A549 (cell line): ENCODE data around the gene MAPT. TPM values are rescaled to one million over a fixed set of nuclear protein-coding genes. Genes with fewer than 3 reads are reported as not detected.
"Not testable (repeated sequence)": the region's sequence is repeated elsewhere in the genome, so short reads cannot be mapped to it uniquely, and the experiment has no call there.

ENCODE experiments used
- ATAC-seq, 2 experiments: fragments of 200-7000 bp in 1 of 2; fragments of >200 bp in 1 of 2; cut with Nextera tagmentation in 1 of 2; cut with Tn5 transposase in 1 of 2; 3 replicates each; pipeline versions ENCODE4 v1.8.0 to v1.9.1; 2018 to 2020; ENCODE audit warnings: mild to moderate bottlenecking in 1 of 2, moderate library complexity in 1 of 2
- CTCF ChIA-PET: fragments of 300-600 bp; sonication (Branson Sonifier 250); formaldehyde crosslinking; extraction: SDS; loops from one replicate; lab custom pipeline; 2021; ENCODE audit warnings: antibody characterized with exemption, inconsistent platforms; lab: Yijun Ruan, JAX
- POLR2A ChIA-PET: fragments of 350-600 bp; formaldehyde crosslinking; extraction: SDS; loops from one replicate; lab custom pipeline; 2021; ENCODE audit warnings: antibody characterized with exemption, inconsistent platforms; lab: Yijun Ruan, JAX
- DNase-seq, 2 experiments: peaks; one replicate each; pipeline versions ENCODE4 v3.0.0 to v3.0.0-alpha.2; 2011 to 2016; ENCODE audit warnings: low read depth in 1 of 2, low spot score in 1 of 2
- FAIRE-seq: peaks from 2 replicates; lab custom pipeline; 2011; peaks lifted over from hg19 to GRCh38; lab: Jason Lieb, UNC
- H3K27ac ChIP-seq, 2 experiments: fragments of >200 bp; sonication (Bioruptor Twin); formaldehyde crosslinking; 3 replicates each; pipeline ENCODE4 v1.5.1; 2016 to 2017
- H3K4me1 ChIP-seq: fragments of >200 bp; sonication (Bioruptor Twin); formaldehyde crosslinking; 3 replicates; pipeline ENCODE4 v1.6.1; 2016
- H3K4me2 ChIP-seq: fragments of >200 bp; sonication (Bioruptor Twin); formaldehyde crosslinking; 3 replicates; pipeline ENCODE4 v1.6.1; 2016
- H3K4me3 ChIP-seq: fragments of >200 bp; sonication (Bioruptor Twin); formaldehyde crosslinking; 3 replicates; pipeline ENCODE4 v1.5.1; 2016
- H3K9me3 ChIP-seq: fragments of >200 bp; sonication (Bioruptor Twin); formaldehyde crosslinking; 3 replicates; pipeline ENCODE4 v1.6.1; 2016
- CBX2 ChIP-seq: fragments of 200-600 bp; sonication (generic); IDR thresholded peaks from 2 replicates; pipeline ENCODE4 v1.6.1; 2016; ENCODE audit warnings: low read depth, mild to moderate bottlenecking, borderline replicate concordance
- CEBPB ChIP-seq, 2 experiments: fragments of >200 bp in 1 of 2; sonication (Bioruptor Twin) in 1 of 2; formaldehyde crosslinking in 1 of 2; IDR thresholded peaks; 2 replicates each; pipeline ENCODE4 v1.6.1; 2012 to 2016
- CHD2 ChIP-seq: fragments of 150-350 bp; IDR thresholded peaks from 2 replicates; pipeline ENCODE4 v1.6.1; 2014; ENCODE audit warnings: low read length; ENCODE audit not compliant: partially characterized antibody
- EHF ChIP-seq: fragments of 250-450 bp; sonication (Bioruptor Pico); IDR thresholded peaks from 2 replicates; pipeline ENCODE4 v1.5.0; 2020; ENCODE audit warnings: mild to moderate bottlenecking
- EP300 ChIP-seq, 2 experiments: fragments of >200 bp; sonication (Bioruptor Twin); formaldehyde crosslinking; IDR thresholded peaks; 2 replicates in 1 of 2; 3 replicates in 1 of 2; pipeline ENCODE4 v1.6.1; 2016 to 2017
- FOXS1 ChIP-seq: fragments of 250-450 bp; sonication (Bioruptor Pico); IDR thresholded peaks from 2 replicates; pipeline ENCODE4 v1.5.0; 2020; ENCODE audit warnings: mild to moderate bottlenecking, moderate library complexity
- HEYL ChIP-seq: fragments of 250-450 bp; sonication (Bioruptor Pico); IDR thresholded peaks from 2 replicates; pipeline ENCODE4 v1.8.0; 2021; ENCODE audit warnings: mild to moderate bottlenecking, moderate library complexity
- HOXB5 ChIP-seq: fragments of 250-450 bp; sonication (Bioruptor Pico); IDR thresholded peaks from 2 replicates; pipeline ENCODE4 v1.5.0; 2020; ENCODE audit warnings: mild to moderate bottlenecking, moderate library complexity
- JUN ChIP-seq, 2 experiments: fragments of >200 bp; sonication (Bioruptor Twin); formaldehyde crosslinking; IDR thresholded peaks; 2 replicates in 1 of 2; 3 replicates in 1 of 2; pipeline ENCODE4 v1.6.1; 2016 to 2017
- KDM1A ChIP-seq: fragments of 200-600 bp; sonication (generic); IDR thresholded peaks from 2 replicates; pipeline ENCODE4 v1.6.1; 2016; ENCODE audit warnings: low read depth, mild to moderate bottlenecking
- MAZ ChIP-seq: fragments of 150-350 bp; IDR thresholded peaks from 2 replicates; pipeline ENCODE4 v1.6.1; 2014; ENCODE audit warnings: antibody characterized with exemption, low read depth, low read length, borderline replicate concordance
- NPAS2 ChIP-seq: fragments of 250-450 bp; sonication (Bioruptor Pico); IDR thresholded peaks from 2 replicates; pipeline ENCODE4 v1.8.0; 2022; ENCODE audit warnings: mild to moderate bottlenecking, moderate library complexity, borderline replicate concordance
- PHF8 ChIP-seq: fragments of 200-600 bp; sonication (generic); IDR thresholded peaks from 2 replicates; pipeline ENCODE4 v1.6.1; 2016; ENCODE audit warnings: low read depth, mild to moderate bottlenecking, antibody characterized with exemption, moderate library complexity, borderline replicate concordance
- POLR2AphosphoS2 ChIP-seq: conservative IDR thresholded peaks from 2 replicates; pipeline ENCODE4 v1.6.1; 2012; ENCODE audit warnings: low read length, improper control_type of control experiment, inconsistent platforms
- RCOR1 ChIP-seq: fragments of 150-350 bp; IDR thresholded peaks from 2 replicates; pipeline ENCODE4 v1.6.1; 2014; ENCODE audit warnings: antibody characterized with exemption, low read length, low read depth
- RFX5 ChIP-seq: fragments of 450-650 bp; IDR thresholded peaks from 2 replicates; pipeline ENCODE4 v1.7.1; 2014; ENCODE audit warnings: antibody characterized with exemption, mild to moderate bottlenecking, moderate library complexity
- RNF2 ChIP-seq: fragments of 200-600 bp; sonication (generic); IDR thresholded peaks from 2 replicates; pipeline ENCODE4 v1.6.1; 2016; ENCODE audit warnings: low read depth, mild to moderate bottlenecking, antibody characterized with exemption, moderate library complexity, borderline replicate concordance
- SMC3 ChIP-seq: fragments of >200 bp; sonication (Bioruptor Twin); formaldehyde crosslinking; IDR thresholded peaks from 3 replicates; pipeline ENCODE4 v1.6.1; 2018; ENCODE audit warnings: inconsistent platforms
- WGBS: methylation state at CpG from one replicate; pipeline ENCODE4 v1.1.6; 2017; ENCODE audit errors: missing lambda C conversion rate; 5-methylcytosine and 5-hydroxymethylcytosine counted together
- polyA plus RNA-seq, 4 experiments: library from polyadenylated mRNA; depleted of rRNA in 3 of 4; stranded (reverse); fragments of >200 nt; fragmentation: RNase III in 1 of 4; extraction: RNeasy Plus Mini Kit Qiagen cat#74134 plus additional on column Dnase treatment in 1 of 4; gene quantifications; 2 replicates in 3 of 4; 3 replicates in 1 of 4; pipeline ENCODE4 v1.2.3, GENCODE V29; 2011 to 2017
- TF ChIP-seq, protein P1 (sequence below): IDR thresholded peaks from 2 replicates; pipeline ENCODE4 v1.6.1; 2012
- TF ChIP-seq, protein P2 (sequence below): fragments of >200 bp; sonication (Bioruptor Twin); formaldehyde crosslinking; IDR thresholded peaks from 3 replicates; pipeline ENCODE4 v1.6.1; 2016
- TF ChIP-seq, protein P3 (sequence below): IDR thresholded peaks from 2 replicates; pipeline ENCODE4 v1.6.1; 2012
- TF ChIP-seq, protein P4 (sequence below): fragments of >200 bp; sonication (Bioruptor Twin); formaldehyde crosslinking; IDR thresholded peaks from 3 replicates; pipeline ENCODE4 v1.5.1; 2016
- TF ChIP-seq, protein P5 (sequence below): fragments of >200 bp; sonication (Bioruptor Twin); formaldehyde crosslinking; IDR thresholded peaks from 2 replicates; pipeline ENCODE4 v1.6.1; 2016
- TF ChIP-seq, protein P6 (sequence below): fragments of 450-650 bp; IDR thresholded peaks from 2 replicates; pipeline ENCODE4 v1.6.1; 2014; ENCODE audit warnings: antibody characterized with exemption

MAPT gene
- polyA plus RNA-seq, 2 of the 4 experiments (the other 2 are of a cell fraction): 1.2 to 1.6 TPM

DNA sequence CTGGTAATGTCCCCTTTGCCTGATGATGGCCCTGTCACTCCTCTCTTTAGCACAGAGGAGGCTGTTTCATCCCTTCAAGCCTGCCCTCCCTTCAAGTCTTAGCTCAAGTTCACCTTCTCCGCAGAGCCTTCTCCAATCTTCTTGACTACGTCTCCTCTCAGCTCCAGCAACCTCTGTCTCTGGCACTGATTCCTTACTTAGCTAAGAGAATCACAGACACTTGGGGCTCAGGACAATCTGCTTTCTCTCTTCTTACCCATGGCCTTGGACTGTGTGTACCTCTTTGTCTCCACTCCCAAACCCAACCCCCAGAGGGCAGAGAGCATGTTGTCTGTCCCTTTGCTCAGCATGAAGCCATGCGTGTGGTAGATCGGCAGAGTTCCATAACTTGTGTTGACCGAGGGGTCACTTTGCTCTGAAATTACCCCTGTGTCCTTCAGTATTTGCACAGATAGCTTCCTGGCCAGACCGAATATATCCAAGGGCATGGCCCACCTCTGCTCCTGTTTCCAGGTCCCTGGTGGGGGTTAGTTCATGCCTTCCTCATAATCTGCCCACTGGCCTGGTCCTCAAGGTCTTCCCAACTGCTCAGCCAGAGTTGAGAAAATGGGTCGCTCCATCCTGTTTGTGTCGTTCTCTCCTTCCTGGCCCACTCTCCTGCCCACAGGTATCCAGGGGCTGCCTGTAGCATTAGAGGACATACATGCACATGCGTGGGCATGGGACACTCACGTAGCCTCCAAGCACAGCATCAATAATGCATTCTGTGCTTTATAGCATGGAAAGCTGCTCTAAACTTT lies 41.6 kb downstream of the MAPT start:
- DNase-seq: no peak
- CTCF ChIA-PET: interaction anchor here (1.0 to 9.9 kb wide), 5 partner anchors 12 to 539 kb away, joined by 3 to 89 read pairs (median 3); no protein-coding TSS in a partner anchor
- no peaks in the 10 kb centered on the region for H3K4me1 ChIP-seq
- ATAC-seq: no peak; a peak in 3 of 6 replicates
- no peak overlapping the region for H3K4me2 ChIP-seq
- H3K27ac ChIP-seq: no peak overlapping the region
- H3K9me3 ChIP-seq: no peaks in the 10 kb centered on the region
- POLR2A ChIA-PET: no interaction called here
- TF ChIP-seq EP300 (IDR thresholded peaks at IDR 0.05): no peak
- no peak for TF ChIP-seq FOXS1 (CRISPR knock-in tag)
- TF ChIP-seq HOXB5 (CRISPR knock-in tag): no peak
- TF ChIP-seq PHF8: no peak
- TF ChIP-seq MAZ: no peak
- TF ChIP-seq, protein P1, sequence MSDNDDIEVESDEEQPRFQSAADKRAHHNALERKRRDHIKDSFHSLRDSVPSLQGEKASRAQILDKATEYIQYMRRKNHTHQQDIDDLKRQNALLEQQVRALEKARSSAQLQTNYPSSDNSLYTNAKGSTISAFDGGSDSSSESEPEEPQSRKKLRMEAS: no peak
- no peak for TF ChIP-seq EHF (CRISPR knock-in tag)
- TF ChIP-seq CBX2: no peak
- TF ChIP-seq, all 56 proteins: peak for 0
- 84% methylated on average over 10 of the region's 10 CpGs for WGBS
- FAIRE-seq: no peak
- no peak overlapping the region for H3K4me3 ChIP-seq

DNA sequence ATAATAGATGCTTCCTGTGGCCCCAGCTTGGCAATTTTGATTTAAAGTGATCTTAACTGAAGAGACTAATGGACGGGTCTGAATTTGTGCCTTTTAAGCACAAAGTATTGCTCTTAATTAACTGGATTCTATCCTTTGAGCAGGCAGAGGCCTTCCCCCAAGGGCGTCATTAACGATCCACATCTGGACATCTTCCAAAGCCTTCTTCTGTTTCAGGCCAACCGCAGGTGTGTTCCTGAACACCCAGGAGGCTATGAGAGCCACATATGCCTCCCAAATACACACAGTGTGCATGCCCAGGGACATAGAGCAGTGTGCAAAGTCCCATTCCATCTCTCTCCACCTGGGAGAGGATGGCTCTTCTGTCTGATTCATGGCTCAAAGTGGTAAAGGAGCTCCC lies 42.3 kb downstream of the MAPT start:
- ChIA-PET CTCF (interaction anchor here (0.8 to 9.9 kb wide), 7 partner anchors 9 to 65 kb away, joined by 3 to 89 read pairs (median 4); no protein-coding TSS in a partner anchor), POLR2A (no interaction called here)
- WGBS: 72% methylated on average over 4 of the region's 4 CpGs
- no peaks in the 10 kb centered on the region for H3K4me1 ChIP-seq
- TF ChIP-seq EHF (CRISPR knock-in tag) (no peak), SMC3 (no peak), CEBPB (IDR thresholded peaks at IDR 0.05) (no peak), RNF2 (no peak), HEYL (no peak), JUN (IDR thresholded peaks at IDR 0.05) (no peak), KDM1A (no peak), RCOR1 (no peak), RFX5 (no peak), POLR2AphosphoS2 (no peak), NPAS2 (no peak), CHD2 (no peak)
- TF ChIP-seq, protein P2, sequence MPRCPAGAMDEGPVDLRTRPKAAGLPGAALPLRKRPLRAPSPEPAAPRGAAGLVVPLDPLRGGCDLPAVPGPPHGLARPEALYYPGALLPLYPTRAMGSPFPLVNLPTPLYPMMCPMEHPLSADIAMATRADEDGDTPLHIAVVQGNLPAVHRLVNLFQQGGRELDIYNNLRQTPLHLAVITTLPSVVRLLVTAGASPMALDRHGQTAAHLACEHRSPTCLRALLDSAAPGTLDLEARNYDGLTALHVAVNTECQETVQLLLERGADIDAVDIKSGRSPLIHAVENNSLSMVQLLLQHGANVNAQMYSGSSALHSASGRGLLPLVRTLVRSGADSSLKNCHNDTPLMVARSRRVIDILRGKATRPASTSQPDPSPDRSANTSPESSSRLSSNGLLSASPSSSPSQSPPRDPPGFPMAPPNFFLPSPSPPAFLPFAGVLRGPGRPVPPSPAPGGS: no peak
- TF ChIP-seq, protein P3, sequence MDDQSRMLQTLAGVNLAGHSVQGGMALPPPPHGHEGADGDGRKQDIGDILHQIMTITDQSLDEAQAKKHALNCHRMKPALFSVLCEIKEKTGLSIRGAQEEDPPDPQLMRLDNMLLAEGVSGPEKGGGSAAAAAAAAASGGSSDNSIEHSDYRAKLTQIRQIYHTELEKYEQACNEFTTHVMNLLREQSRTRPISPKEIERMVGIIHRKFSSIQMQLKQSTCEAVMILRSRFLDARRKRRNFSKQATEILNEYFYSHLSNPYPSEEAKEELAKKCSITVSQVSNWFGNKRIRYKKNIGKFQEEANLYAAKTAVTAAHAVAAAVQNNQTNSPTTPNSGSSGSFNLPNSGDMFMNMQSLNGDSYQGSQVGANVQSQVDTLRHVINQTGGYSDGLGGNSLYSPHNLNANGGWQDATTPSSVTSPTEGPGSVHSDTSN: no peak
- TF ChIP-seq, protein P4, sequence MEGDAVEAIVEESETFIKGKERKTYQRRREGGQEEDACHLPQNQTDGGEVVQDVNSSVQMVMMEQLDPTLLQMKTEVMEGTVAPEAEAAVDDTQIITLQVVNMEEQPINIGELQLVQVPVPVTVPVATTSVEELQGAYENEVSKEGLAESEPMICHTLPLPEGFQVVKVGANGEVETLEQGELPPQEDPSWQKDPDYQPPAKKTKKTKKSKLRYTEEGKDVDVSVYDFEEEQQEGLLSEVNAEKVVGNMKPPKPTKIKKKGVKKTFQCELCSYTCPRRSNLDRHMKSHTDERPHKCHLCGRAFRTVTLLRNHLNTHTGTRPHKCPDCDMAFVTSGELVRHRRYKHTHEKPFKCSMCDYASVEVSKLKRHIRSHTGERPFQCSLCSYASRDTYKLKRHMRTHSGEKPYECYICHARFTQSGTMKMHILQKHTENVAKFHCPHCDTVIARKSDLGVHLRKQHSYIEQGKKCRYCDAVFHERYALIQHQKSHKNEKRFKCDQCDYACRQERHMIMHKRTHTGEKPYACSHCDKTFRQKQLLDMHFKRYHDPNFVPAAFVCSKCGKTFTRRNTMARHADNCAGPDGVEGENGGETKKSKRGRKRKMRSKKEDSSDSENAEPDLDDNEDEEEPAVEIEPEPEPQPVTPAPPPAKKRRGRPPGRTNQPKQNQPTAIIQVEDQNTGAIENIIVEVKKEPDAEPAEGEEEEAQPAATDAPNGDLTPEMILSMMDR: no peak
- TF ChIP-seq, protein P5, sequence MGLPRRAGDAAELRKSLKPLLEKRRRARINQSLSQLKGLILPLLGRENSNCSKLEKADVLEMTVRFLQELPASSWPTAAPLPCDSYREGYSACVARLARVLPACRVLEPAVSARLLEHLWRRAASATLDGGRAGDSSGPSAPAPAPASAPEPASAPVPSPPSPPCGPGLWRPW: no peak
- TF ChIP-seq, protein P6, sequence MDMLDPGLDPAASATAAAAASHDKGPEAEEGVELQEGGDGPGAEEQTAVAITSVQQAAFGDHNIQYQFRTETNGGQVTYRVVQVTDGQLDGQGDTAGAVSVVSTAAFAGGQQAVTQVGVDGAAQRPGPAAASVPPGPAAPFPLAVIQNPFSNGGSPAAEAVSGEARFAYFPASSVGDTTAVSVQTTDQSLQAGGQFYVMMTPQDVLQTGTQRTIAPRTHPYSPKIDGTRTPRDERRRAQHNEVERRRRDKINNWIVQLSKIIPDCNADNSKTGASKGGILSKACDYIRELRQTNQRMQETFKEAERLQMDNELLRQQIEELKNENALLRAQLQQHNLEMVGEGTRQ: no peak
- DNase-seq: no peak
- H3K4me3 ChIP-seq: no peak overlapping the region
- no peak overlapping the region for H3K27ac ChIP-seq
- H3K9me3 ChIP-seq: no peaks in the 10 kb centered on the region
- no peak overlapping the region for H3K4me2 ChIP-seq
- ATAC-seq: no peak
- FAIRE-seq: no peak

DNA sequence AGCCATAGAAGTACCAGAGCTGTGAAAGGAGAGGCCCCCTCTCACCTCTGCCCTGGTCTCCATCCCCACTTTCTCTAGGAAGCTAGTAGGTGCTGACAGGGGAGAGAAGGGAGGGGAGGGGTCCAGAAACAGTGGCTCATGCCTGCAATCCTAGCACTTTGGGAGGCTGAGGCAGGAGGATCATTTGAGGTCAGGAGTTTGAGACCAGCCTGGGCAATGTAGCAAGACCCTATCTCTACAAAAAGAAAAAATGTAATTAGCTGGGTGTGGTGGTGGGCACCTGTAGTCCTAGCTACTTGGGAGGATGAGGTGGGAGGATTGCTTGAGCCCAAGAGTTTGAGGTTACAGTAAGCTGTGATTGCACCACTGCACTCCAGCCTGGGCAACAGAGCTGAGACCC lies 42.8 kb downstream of the MAPT start:
- H3K4me1 ChIP-seq, H3K27ac ChIP-seq, DNase-seq, H3K9me3 ChIP-seq, H3K4me3 ChIP-seq, H3K4me2 ChIP-seq, ATAC-seq, POLR2A ChIA-PET, FAIRE-seq: not testable (repeated sequence)
- CTCF ChIA-PET: interaction anchor here (0.6 to 9.9 kb wide), 7 partner anchors 8 to 783 kb away, joined by 3 to 89 read pairs (median 4); no protein-coding TSS in a partner anchor
